ENCODE results near the gene MAGEC3. TPM values are rescaled to one million over a fixed set of nuclear protein-coding genes. Genes with fewer than 3 reads are reported as not detected.

MAGEC3 gene
- polyA plus RNA-seq, 10 donors: 0.16 to 1.2 (median 0.69) TPM; not detected in 1

- DNase-seq: no peak
These were observed 109.2 kb downstream of the MAGEC3 start for GRCh38 chrX:141947350-141947749.

Other genes starting within 250 kb of the MAGEC3 start
- not detected for gene SPANXA2, start 248.6 kb upstream of the MAGEC3 start, polyA plus RNA-seq (ENCODE audit: insufficient read length in 10 of 10)
- gene SPANXD, start 139.6 kb upstream of the MAGEC3 start, polyA plus RNA-seq (ENCODE audit: insufficient read length in 10 of 10): under 1 TPM in 1 of 10 donors, not detected in 9; 0.42 TPM
- under 1 TPM in 1 of 10 donors, not detected in 9; 0.14 TPM for gene MAGEC1, start 65.6 kb downstream of the MAGEC3 start, polyA plus RNA-seq (ENCODE audit: insufficient read length in 10 of 10)

Data from muscle of back (tissue), 11 donors.